DND-41 (cell line): ENCODE data around the gene DYNC1I1.

Experiments
- CTCF ChIP-seq: IDR thresholded peaks from 2 replicates; pipeline ENCODE4 v1.5.1; 2012; ENCODE audit warnings: borderline replicate concordance, low read length, moderate library complexity, mild to moderate bottlenecking; ENCODE audit not compliant: poor library complexity, severe bottlenecking; ENCODE audit errors: extremely low read depth
- EZH2 ChIP-seq: IDR thresholded peaks from 3 replicates; pipeline ENCODE4 v1.6.1; 2012; ENCODE audit warnings: borderline replicate concordance, low read depth, mild to moderate bottlenecking, moderate library complexity, low read length, inconsistent platforms; ENCODE audit not compliant: severe bottlenecking

GRCh38 chr7:95878677-95879076 lies 106.3 kb downstream of the DYNC1I1 start:
- TF ChIP-seq CTCF, result no peak
- no peak for TF ChIP-seq EZH2
